GM12873 (cell line): Measurements from ENCODE around the gene ZNF428.

ENCODE experiments used
- TF ChIP-seq, protein P1 (sequence below): IDR thresholded peaks from 2 replicates; pipeline ENCODE4 v1.5.1; 2012; ENCODE audit warnings: low read depth, mild to moderate bottlenecking, moderate library complexity, low read length, control low read depth; ENCODE audit not compliant: insufficient read depth; ENCODE audit errors: missing control alignments

Gene ZNF428

GRCh38 chr19:43631491-43631890, 12.1 kb upstream of the ZNF428 start:
- TF ChIP-seq, protein P1, sequence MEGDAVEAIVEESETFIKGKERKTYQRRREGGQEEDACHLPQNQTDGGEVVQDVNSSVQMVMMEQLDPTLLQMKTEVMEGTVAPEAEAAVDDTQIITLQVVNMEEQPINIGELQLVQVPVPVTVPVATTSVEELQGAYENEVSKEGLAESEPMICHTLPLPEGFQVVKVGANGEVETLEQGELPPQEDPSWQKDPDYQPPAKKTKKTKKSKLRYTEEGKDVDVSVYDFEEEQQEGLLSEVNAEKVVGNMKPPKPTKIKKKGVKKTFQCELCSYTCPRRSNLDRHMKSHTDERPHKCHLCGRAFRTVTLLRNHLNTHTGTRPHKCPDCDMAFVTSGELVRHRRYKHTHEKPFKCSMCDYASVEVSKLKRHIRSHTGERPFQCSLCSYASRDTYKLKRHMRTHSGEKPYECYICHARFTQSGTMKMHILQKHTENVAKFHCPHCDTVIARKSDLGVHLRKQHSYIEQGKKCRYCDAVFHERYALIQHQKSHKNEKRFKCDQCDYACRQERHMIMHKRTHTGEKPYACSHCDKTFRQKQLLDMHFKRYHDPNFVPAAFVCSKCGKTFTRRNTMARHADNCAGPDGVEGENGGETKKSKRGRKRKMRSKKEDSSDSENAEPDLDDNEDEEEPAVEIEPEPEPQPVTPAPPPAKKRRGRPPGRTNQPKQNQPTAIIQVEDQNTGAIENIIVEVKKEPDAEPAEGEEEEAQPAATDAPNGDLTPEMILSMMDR: no peak

DNA sequence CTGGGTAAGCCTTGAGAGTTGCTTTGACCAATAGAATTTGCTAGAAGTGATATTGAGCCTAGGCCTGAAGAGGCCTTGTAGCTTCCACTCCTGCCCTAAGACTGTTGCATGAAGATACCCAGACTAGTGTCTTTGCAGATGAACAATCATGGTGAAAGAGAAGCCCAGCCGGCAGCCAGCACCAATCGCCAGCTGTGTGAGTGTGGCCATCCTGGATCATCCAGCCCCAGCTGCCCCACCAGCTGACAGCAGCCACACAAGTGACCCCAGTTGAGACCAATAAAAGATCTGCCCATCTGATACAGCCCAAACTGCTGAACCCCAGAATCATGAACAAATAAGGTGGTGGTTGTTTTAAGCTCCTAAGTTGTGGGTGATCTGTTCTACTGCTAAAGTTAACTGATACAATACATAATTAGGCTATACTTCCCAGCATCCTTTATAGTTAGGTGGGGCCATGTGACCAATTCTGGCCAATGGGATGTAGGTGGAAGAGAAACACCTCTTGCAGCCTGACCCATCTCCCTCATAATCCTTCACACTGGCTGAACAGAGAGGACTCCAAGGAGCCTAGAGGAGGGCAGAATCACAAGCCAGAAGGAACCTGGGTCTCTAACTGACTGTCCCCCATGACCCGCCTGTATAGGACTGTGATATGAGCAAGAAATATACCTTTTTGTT, 9.4 kb upstream of the ZNF428 start:
- TF ChIP-seq, protein P1: no peak

DNA sequence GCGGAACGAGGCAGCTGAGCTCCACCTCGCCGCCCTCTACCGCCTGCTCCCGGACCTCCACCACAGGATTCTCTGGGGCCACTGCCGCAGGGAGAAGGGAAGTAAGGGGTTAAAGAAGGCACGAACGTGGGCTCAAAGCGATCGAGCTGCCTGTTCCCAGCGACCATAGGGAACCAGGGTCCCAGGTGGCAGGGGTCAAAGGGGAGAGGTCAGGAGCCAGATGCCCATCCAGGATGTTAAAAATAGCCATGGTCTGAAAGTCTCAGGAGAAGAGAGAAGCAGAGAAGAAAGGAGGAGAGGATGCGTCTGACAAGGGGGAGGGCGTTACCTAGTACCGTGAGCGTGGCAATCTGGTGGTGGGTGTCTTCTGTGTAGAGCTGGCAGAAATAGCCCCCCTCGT, 7.4 kb upstream of the ZNF428 start:
- TF ChIP-seq, protein P1: no peak

- TF ChIP-seq, protein P1: no peak
Observed at GRCh38 chr19:43625918-43626579, 6.6 kb upstream of the ZNF428 start.

DNA sequence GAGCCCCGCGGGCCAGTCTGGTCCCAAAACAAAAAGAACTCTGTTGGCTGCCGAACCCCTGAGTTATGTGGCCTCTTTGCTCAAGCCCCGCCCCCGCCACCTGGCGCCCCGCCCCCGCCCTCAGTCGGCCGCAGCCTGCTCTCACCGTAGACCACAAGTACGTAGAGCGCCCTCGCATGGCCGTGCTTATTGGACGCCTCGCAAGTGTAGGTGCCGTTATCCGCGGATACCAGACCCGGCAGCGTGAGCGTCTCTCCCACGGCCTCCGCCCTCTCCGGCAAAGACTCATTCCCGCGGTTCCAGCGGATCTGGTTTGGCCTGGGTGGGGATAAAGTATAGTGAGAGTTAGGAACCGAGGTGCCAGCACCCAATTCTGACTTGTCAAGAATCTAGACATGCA, 5.5 kb upstream of the ZNF428 start:
- TF ChIP-seq, protein P1: peak; percentile 54

GRCh38 chr19:43623889-43624670, 4.7 kb upstream of the ZNF428 start:
- TF ChIP-seq, protein P1: no peak

DNA sequence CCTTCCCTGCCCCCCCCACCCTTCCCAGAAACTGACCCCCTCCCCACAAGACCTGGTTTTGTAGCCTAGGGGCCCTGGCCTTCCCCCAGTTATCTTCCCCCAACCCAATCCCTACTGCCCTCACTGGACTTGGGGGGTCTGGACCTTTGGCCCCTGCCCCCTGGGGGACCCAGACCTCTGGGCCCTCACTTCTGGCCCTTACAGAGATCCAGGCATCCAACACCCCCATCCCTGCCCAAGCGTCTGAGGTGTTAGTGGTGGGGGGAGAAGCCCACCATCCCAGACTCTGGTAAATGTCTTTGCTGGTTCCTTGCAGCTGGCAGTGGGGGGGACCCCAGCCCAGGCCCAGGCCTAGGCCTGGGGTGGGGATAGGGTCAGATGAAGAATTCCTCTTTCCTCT, 3.5 kb upstream of the ZNF428 start:
- TF ChIP-seq, protein P1: no peak
